Keratinocyte (primary cell): Measurements from ENCODE around the gene GLP2R.

Experiments used
- EZH2 ChIP-seq: IDR thresholded peaks from one replicate; pipeline ENCODE4 v1.6.1; 2012; ENCODE audit warnings: inconsistent platforms, mild to moderate bottlenecking, low read length, moderate library complexity
- TF ChIP-seq, protein P1 (sequence below), 3 experiments: IDR thresholded peaks in 1 of 3; conservative IDR thresholded peaks in 1 of 3; optimal IDR thresholded peaks in 1 of 3; 2 replicates in 2 of 3; 3 replicates in 1 of 3; pipeline versions ENCODE3 to v1.5.1; 2011; ENCODE audit warnings: low read length in 3 of 3, mild to moderate bottlenecking in 3 of 3, moderate library complexity in 2 of 3, control low read depth in 1 of 3, inconsistent platforms in 1 of 3; ENCODE audit not compliant: insufficient read depth in 2 of 3; ENCODE audit errors: extremely low read depth in 1 of 3

DNA sequence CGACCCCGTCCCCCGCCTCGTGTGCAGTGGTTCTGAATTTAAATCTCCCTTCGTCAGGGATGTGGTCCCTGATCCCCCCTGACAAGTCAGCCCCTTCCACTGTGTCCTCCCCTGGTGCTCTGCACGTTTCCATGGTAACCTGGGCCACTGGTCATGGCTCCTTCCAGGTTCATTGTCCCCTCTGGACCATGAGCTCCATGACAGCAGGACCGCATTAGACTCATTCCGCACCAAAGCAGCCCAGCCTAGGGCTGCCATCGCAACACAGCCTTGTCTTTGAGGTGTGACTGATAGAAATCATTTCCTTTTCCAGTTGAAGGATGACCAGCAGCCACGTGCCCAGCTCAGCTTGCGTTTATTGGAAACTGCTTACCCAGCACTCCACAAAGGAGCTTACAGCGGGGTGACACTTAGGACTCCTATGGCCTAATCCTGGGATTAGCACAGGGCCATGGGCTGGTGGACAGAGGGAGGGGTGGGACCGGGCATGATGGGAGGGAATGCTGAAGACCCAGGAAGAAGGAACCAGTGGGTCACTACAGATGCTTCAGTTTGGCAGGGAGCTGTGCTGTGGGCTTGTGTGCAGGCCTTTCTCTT, 71.7 kb downstream of the GLP2R start:
- TF ChIP-seq, protein P1, sequence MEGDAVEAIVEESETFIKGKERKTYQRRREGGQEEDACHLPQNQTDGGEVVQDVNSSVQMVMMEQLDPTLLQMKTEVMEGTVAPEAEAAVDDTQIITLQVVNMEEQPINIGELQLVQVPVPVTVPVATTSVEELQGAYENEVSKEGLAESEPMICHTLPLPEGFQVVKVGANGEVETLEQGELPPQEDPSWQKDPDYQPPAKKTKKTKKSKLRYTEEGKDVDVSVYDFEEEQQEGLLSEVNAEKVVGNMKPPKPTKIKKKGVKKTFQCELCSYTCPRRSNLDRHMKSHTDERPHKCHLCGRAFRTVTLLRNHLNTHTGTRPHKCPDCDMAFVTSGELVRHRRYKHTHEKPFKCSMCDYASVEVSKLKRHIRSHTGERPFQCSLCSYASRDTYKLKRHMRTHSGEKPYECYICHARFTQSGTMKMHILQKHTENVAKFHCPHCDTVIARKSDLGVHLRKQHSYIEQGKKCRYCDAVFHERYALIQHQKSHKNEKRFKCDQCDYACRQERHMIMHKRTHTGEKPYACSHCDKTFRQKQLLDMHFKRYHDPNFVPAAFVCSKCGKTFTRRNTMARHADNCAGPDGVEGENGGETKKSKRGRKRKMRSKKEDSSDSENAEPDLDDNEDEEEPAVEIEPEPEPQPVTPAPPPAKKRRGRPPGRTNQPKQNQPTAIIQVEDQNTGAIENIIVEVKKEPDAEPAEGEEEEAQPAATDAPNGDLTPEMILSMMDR (optimal IDR thresholded peaks at IDR 0.05 in 1 of 3, IDR thresholded peaks at IDR 0.05 in 1 of 3, conservative IDR thresholded peaks at IDR 0.05 in 1 of 3; ENCODE audit: extremely low read depth in 1 of 3, insufficient read depth in 2 of 3, low read length in 3 of 3) = no peak
- no peak for TF ChIP-seq EZH2
